KMS-11 (cell line): ENCODE results near the gene NBEA.

Experiments used
- H2AFZ ChIP-seq: fragments of 200-600 bp; sonication (generic); 2 replicates; pipeline ENCODE4 v1.6.1; 2016; ENCODE audit warnings: antibody characterized with exemption, mixed run types, low read depth
- H3K27ac ChIP-seq: fragments of 200-600 bp; sonication (generic); 2 replicates; pipeline ENCODE4 v1.6.1; 2016; ENCODE audit warnings: mild to moderate bottlenecking, mixed run types
- H3K27me3 ChIP-seq: fragments of 200-600 bp; sonication (generic); 2 replicates; pipeline ENCODE4 v1.6.1; 2017; ENCODE audit warnings: mild to moderate bottlenecking, low read depth, mixed run types, moderate library complexity; ENCODE audit not compliant: insufficient read depth
- H3K36me3 ChIP-seq: fragments of 200-600 bp; sonication (generic); 2 replicates; pipeline ENCODE4 v1.6.1; 2017; ENCODE audit warnings: mild to moderate bottlenecking, mixed run types; ENCODE audit not compliant: insufficient read depth
- H3K4me1 ChIP-seq: fragments of 200-600 bp; sonication (generic); 2 replicates; pipeline ENCODE4 v1.6.1; 2016; ENCODE audit warnings: mild to moderate bottlenecking, low read depth, mixed run types; ENCODE audit not compliant: poor library complexity, severe bottlenecking
- H3K4me2 ChIP-seq: fragments of 200-600 bp; sonication (generic); 2 replicates; pipeline ENCODE4 v1.7.0; 2016; ENCODE audit warnings: mild to moderate bottlenecking, mixed run types
- H3K4me3 ChIP-seq: fragments of 200-600 bp; sonication (generic); IDR thresholded peaks from 2 replicates; pipeline ENCODE4 v1.6.1; 2017; ENCODE audit warnings: low read depth, low read length, mixed read lengths; ENCODE audit not compliant: insufficient read depth
- H3K79me2 ChIP-seq: fragments of 200-600 bp; sonication (generic); 2 replicates; pipeline ENCODE4 v1.6.1; 2016; ENCODE audit warnings: low read depth, mixed run types; ENCODE audit not compliant: insufficient read depth
- H3K9ac ChIP-seq: fragments of 200-600 bp; sonication (generic); 2 replicates; pipeline ENCODE4 v1.6.1; 2016; ENCODE audit warnings: mild to moderate bottlenecking, mixed run types
- H4K20me1 ChIP-seq: fragments of 200-600 bp; sonication (generic); 2 replicates; pipeline ENCODE4 v1.6.1; 2016; ENCODE audit warnings: mild to moderate bottlenecking, mixed run types; ENCODE audit not compliant: insufficient read depth
- CTCF ChIP-seq: fragments of 200-600 bp; sonication (generic); conservative IDR thresholded peaks from 2 replicates; pipeline ENCODE4 v1.6.1; 2017; ENCODE audit warnings: low read depth, mild to moderate bottlenecking, antibody characterized with exemption, low read length, moderate library complexity, mixed read lengths

The NBEA gene

GRCh38 chr13:35716729-35717128 lies 774.7 kb downstream of the NBEA start:
- Histone ChIP-seq H3K27me3 (no peaks in the 10 kb centered on the region), H3K36me3 (no peaks in the 10 kb centered on the region), H3K4me2 (no peak overlapping the region), H3K9ac (no peak overlapping the region), H3K4me1 (no peaks in the 10 kb centered on the region), H3K27ac (no peak overlapping the region), H2AFZ (no peak overlapping the region), H4K20me1 (no peaks in the 10 kb centered on the region), H3K79me2 (no peaks in the 10 kb centered on the region), H3K4me3 (no peak overlapping the region)
- no peak for TF ChIP-seq CTCF

- H3K79me2 ChIP-seq, result no peaks in the 10 kb centered on the region
- no peak overlapping the region for H3K4me2 ChIP-seq
- H4K20me1 ChIP-seq, result no peaks in the 10 kb centered on the region
- no peak for TF ChIP-seq CTCF
- no peak overlapping the region for H2AFZ ChIP-seq
- no peaks in the 10 kb centered on the region for H3K36me3 ChIP-seq
- H3K9ac ChIP-seq, result no peak overlapping the region
- no peaks in the 10 kb centered on the region for H3K4me1 ChIP-seq
- no peak overlapping the region for H3K27ac ChIP-seq
- no peak overlapping the region for H3K4me3 ChIP-seq
- H3K27me3 ChIP-seq, result no peaks in the 10 kb centered on the region
Measured at GRCh38 chr13:35718084-35718483, 776.0 kb downstream of the NBEA start.

GRCh38 chr13:35720290-35720689 lies 778.2 kb downstream of the NBEA start:
- Histone ChIP-seq H4K20me1 (no peaks in the 10 kb centered on the region), H3K4me2 (no peak overlapping the region), H3K36me3 (no peaks in the 10 kb centered on the region), H3K79me2 (no peaks in the 10 kb centered on the region), H2AFZ (no peak overlapping the region), H3K27me3 (no peaks in the 10 kb centered on the region), H3K9ac (no peak overlapping the region), H3K27ac (no peak overlapping the region), H3K4me1 (no peaks in the 10 kb centered on the region), H3K4me3 (no peak overlapping the region)
- TF ChIP-seq CTCF, result no peak

- H3K27ac ChIP-seq, result no peak overlapping the region
- no peak overlapping the region for H3K4me2 ChIP-seq
- H4K20me1 ChIP-seq, result no peaks in the 10 kb centered on the region
- H3K27me3 ChIP-seq, result no peaks in the 10 kb centered on the region
- H3K4me3 ChIP-seq, result no peak overlapping the region
- H3K4me1 ChIP-seq, result no peaks in the 10 kb centered on the region
- H2AFZ ChIP-seq, result no peak overlapping the region; the same call in 1 of the 2 replicates
- peak; percentile 84 for TF ChIP-seq CTCF
- H3K79me2 ChIP-seq, result no peaks in the 10 kb centered on the region
- no peaks in the 10 kb centered on the region for H3K36me3 ChIP-seq
- H3K9ac ChIP-seq, result no peak overlapping the region
Measured at GRCh38 chr13:35720690-35721554, 778.9 kb downstream of the NBEA start.
